PC-9 (cell line): ENCODE data around the gene PLXDC2. TPM values are rescaled to one million over a fixed set of nuclear protein-coding genes. Genes with fewer than 3 reads are reported as not detected.

Source experiments
- BruUV-seq: library from RNA; stranded (reverse); fragments of 400-500 nt; replicated peaks from 2 replicates; lab custom pipeline; 2021; lab: Mats Ljungman, UMichigan
- CTCF ChIA-PET: fragments of 300-600 bp; sonication (Branson Sonifier 250); formaldehyde crosslinking; loops from one replicate; lab custom pipeline; 2022; ENCODE audit warnings: antibody characterized with exemption; lab: Charles Lee
- POLR2A ChIA-PET: fragments of 300-600 bp; sonication (Branson Sonifier 250); formaldehyde crosslinking; loops from one replicate; lab custom pipeline; 2022; ENCODE audit warnings: antibody characterized with exemption; ENCODE audit not compliant: unreplicated experiment; lab: Charles Lee
- DNase-seq, 2 experiments: peaks; one replicate each; pipeline versions ENCODE4 v3.0.0 to v3.0.0-alpha.2; 2015 to 2022; ENCODE audit warnings: mixed read lengths in 1 of 2
- H2AFZ ChIP-seq: fragments of 200-600 bp; sonication (generic); 2 replicates; pipeline ENCODE4 v1.8.1; 2017; ENCODE audit warnings: antibody characterized with exemption
- H3F3A ChIP-seq: fragments of 200-600 bp; sonication (generic); 2 replicates; pipeline ENCODE4 v1.8.1; 2017; ENCODE audit warnings: antibody characterized with exemption, mild to moderate bottlenecking, low read depth; ENCODE audit not compliant: insufficient read depth
- H3K27ac ChIP-seq: fragments of 200-600 bp; sonication (generic); 2 replicates; pipeline ENCODE4 v1.6.1; 2016; ENCODE audit warnings: mixed run types
- H3K27me3 ChIP-seq: fragments of 200-600 bp; sonication (generic); 2 replicates; pipeline ENCODE4 v1.6.1; 2016; ENCODE audit warnings: low read depth, mixed run types; ENCODE audit not compliant: insufficient read depth
- H3K36me3 ChIP-seq: fragments of 200-600 bp; sonication (generic); 2 replicates; pipeline ENCODE4 v1.6.1; 2016; ENCODE audit warnings: low read depth, mixed run types
- H3K4me1 ChIP-seq: fragments of 200-600 bp; sonication (generic); replicated peaks from 2 replicates; pipeline ENCODE4 v1.6.1; 2016; ENCODE audit warnings: mixed run types; ENCODE audit not compliant: insufficient read depth
- H3K4me2 ChIP-seq: fragments of 200-600 bp; sonication (generic); 2 replicates; pipeline ENCODE4 v1.6.1; 2017; ENCODE audit warnings: mixed run types
- H3K4me3 ChIP-seq: fragments of 200-600 bp; sonication (generic); 2 replicates; pipeline ENCODE4 v1.6.1; 2016; ENCODE audit warnings: mixed run types
- H3K79me2 ChIP-seq: fragments of 200-600 bp; sonication (generic); 2 replicates; pipeline ENCODE4 v1.6.1; 2017; ENCODE audit warnings: low read depth, mixed run types
- H3K9me2 ChIP-seq: fragments of 200-600 bp; sonication (generic); 2 replicates; pipeline ENCODE4 v1.8.1; 2017; ENCODE audit warnings: mild to moderate bottlenecking; ENCODE audit not compliant: insufficient read depth
- H3K9me3 ChIP-seq: fragments of 200-600 bp; sonication (generic); 2 replicates; pipeline ENCODE4 v1.8.1; 2016; ENCODE audit warnings: low read depth; ENCODE audit not compliant: insufficient read depth
- H4K20me1 ChIP-seq: fragments of 200-600 bp; sonication (generic); 2 replicates; pipeline ENCODE4 v1.8.1; 2017; ENCODE audit not compliant: insufficient read depth
- EZH2 ChIP-seq: fragments of 200-600 bp; sonication (generic); IDR thresholded peaks from 2 replicates; pipeline ENCODE4 v1.8.0; 2017; ENCODE audit warnings: antibody characterized with exemption, low read depth
- intact Hi-C: fragments of 100-400 bp; cut with micrococcal nuclease; formaldehyde crosslinking; loops from one replicate; pipeline ENCODE4 v1.10.0; 2022; ENCODE audit not compliant: unreplicated experiment
- total RNA-seq: library from RNA; stranded (reverse); gene quantifications from 2 replicates; pipeline ENCODE4 v1.2.3, GENCODE V29; 2021
- TF ChIP-seq, protein P1 (sequence below): fragments of 200-600 bp; sonication (generic); conservative IDR thresholded peaks from 2 replicates; pipeline ENCODE4 v1.6.1; 2017; ENCODE audit warnings: mixed run types, antibody characterized with exemption, mild to moderate bottlenecking, moderate library complexity

Gene PLXDC2
- total RNA-seq, 1 experiment from 2014 or later: not detected

DNA sequence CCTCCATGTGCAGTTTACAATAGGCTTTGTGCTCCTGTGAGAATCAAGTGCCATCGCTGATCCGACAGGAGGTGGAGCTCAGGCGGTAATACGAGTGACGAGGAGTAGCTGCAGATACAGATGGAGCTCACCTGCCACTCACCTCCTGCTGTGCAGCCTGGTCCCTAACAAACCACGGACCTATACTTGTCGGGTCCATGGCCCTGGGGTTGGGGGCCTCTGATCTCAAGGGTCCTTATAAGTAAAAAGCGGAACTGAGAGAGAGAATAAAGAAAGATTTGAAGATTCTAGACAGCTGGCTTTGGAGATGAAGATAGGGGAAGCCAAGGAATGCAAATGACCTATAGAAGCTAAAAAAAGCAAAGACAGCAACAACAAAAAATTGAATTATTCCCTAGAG, 130.6 kb downstream of the PLXDC2 start:
- Histone ChIP-seq H3K36me3 (no peaks in the 10 kb centered on the region), H3F3A (no peaks in the 10 kb centered on the region), H3K9me2 (no peaks in the 10 kb centered on the region), H3K4me1 (no peaks in the 10 kb centered on the region), H4K20me1 (no peaks in the 10 kb centered on the region), H2AFZ (no peak overlapping the region), H3K4me2 (no peak overlapping the region), H3K27ac (no peak overlapping the region), H3K27me3 (no peaks in the 10 kb centered on the region), H3K9me3 (no peaks in the 10 kb centered on the region), H3K79me2 (no peaks in the 10 kb centered on the region), H3K4me3 (no peak overlapping the region)
- no peak for DNase-seq
- POLR2A ChIA-PET: no interaction called here
- no peak for TF ChIP-seq EZH2
- TF ChIP-seq, protein P1, sequence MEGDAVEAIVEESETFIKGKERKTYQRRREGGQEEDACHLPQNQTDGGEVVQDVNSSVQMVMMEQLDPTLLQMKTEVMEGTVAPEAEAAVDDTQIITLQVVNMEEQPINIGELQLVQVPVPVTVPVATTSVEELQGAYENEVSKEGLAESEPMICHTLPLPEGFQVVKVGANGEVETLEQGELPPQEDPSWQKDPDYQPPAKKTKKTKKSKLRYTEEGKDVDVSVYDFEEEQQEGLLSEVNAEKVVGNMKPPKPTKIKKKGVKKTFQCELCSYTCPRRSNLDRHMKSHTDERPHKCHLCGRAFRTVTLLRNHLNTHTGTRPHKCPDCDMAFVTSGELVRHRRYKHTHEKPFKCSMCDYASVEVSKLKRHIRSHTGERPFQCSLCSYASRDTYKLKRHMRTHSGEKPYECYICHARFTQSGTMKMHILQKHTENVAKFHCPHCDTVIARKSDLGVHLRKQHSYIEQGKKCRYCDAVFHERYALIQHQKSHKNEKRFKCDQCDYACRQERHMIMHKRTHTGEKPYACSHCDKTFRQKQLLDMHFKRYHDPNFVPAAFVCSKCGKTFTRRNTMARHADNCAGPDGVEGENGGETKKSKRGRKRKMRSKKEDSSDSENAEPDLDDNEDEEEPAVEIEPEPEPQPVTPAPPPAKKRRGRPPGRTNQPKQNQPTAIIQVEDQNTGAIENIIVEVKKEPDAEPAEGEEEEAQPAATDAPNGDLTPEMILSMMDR: no peak
- CTCF ChIA-PET: no interaction called here
- BruUV-seq: no TSS peak
- intact Hi-C loops: no loop called here

DNA sequence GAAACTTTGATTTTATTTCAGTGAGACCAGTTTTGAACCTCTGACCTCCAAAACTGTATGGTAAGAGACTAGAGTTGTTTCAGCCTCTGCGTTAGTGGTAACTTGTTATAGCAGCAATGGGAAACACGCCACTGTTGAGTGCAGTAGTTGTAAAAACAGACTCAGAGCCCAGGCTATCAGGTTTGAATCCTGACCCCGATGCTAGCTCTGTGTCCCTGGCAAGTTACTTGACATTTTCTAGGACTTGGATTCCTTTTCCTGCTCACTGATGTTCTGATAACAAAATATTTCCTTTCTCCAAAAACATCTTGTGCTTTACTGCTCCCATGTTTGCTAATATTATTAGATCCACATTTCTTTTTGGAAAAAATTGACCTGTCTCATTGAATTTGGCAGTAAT, 131.0 kb downstream of the PLXDC2 start:
- Histone ChIP-seq H3K4me1 (no peaks in the 10 kb centered on the region), H3K27ac (no peak overlapping the region), H3K4me3 (no peak overlapping the region), H4K20me1 (no peaks in the 10 kb centered on the region), H3K36me3 (no peaks in the 10 kb centered on the region), H3K4me2 (no peak overlapping the region), H3F3A (no peaks in the 10 kb centered on the region), H3K79me2 (no peaks in the 10 kb centered on the region), H3K27me3 (no peaks in the 10 kb centered on the region), H2AFZ (no peak overlapping the region), H3K9me3 (no peaks in the 10 kb centered on the region), H3K9me2 (no peaks in the 10 kb centered on the region)
- intact Hi-C loops: no loop called here
- CTCF ChIA-PET: no interaction called here
- no peak for DNase-seq
- POLR2A ChIA-PET: no interaction called here
- no TSS peak for BruUV-seq
- TF ChIP-seq, protein P1: no peak
- TF ChIP-seq EZH2: no peak

DNA sequence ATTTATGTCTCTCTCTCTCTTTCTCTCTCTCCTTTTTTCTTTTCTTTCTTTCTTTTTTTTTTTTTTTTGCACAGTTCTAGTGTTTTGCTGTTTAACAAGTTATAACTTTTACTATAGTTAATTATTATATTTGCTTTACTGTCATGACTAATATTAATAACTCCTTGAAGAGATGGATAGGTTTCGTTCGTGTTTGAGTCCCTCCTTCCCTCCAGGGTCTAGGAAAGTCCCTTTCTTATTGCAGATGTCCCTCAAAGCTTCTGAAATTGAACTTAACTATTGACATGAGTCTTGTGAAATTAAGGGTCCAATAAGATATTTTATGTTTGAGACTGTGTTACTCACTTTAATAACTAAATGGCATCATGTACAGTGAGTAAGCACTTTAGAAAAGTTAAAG, 131.4 kb downstream of the PLXDC2 start:
- Histone ChIP-seq H3K79me2 (no peaks in the 10 kb centered on the region), H3K27ac (no peak overlapping the region), H3K9me3 (no peaks in the 10 kb centered on the region), H2AFZ (no peak overlapping the region), H3K36me3 (no peaks in the 10 kb centered on the region), H3K4me1 (no peaks in the 10 kb centered on the region), H4K20me1 (no peaks in the 10 kb centered on the region), H3K4me2 (no peak overlapping the region), H3F3A (no peaks in the 10 kb centered on the region), H3K27me3 (no peaks in the 10 kb centered on the region), H3K9me2 (no peaks in the 10 kb centered on the region), H3K4me3 (no peak overlapping the region)
- no TSS peak for BruUV-seq
- CTCF ChIA-PET: no interaction called here
- POLR2A ChIA-PET: no interaction called here
- intact Hi-C loops: no loop called here
- TF ChIP-seq, protein P1: no peak
- no peak for TF ChIP-seq EZH2
- DNase-seq: no peak
